A549 (cell line): Measurements from ENCODE around the gene PPP3CA.

Experiments used
- CTCF ChIP-seq: fragments of >200 bp; sonication (Bioruptor Twin); formaldehyde crosslinking; IDR thresholded peaks from 3 replicates; pipeline ENCODE4 v1.5.1; 2016
- EP300 ChIP-seq, 2 experiments: fragments of >200 bp; sonication (Bioruptor Twin); formaldehyde crosslinking; IDR thresholded peaks; 2 replicates in 1 of 2; 3 replicates in 1 of 2; pipeline ENCODE4 v1.6.1; 2016 to 2017
- HOXB13 ChIP-seq: fragments of 250-450 bp; sonication (Bioruptor Pico); IDR thresholded peaks from 2 replicates; pipeline ENCODE4 v1.5.0; 2020; ENCODE audit warnings: low read depth, mild to moderate bottlenecking, moderate library complexity
- MYC ChIP-seq: IDR thresholded peaks from 2 replicates; pipeline ENCODE4 v1.6.1; 2012; ENCODE audit warnings: mild to moderate bottlenecking, inconsistent platforms, low read length, improper control_type of control experiment, borderline replicate concordance
- POLR2A ChIP-seq: IDR thresholded peaks from 2 replicates; pipeline ENCODE4 v1.6.1; 2012; ENCODE audit warnings: mild to moderate bottlenecking, low read length
- SMC3 ChIP-seq: fragments of >200 bp; sonication (Bioruptor Twin); formaldehyde crosslinking; IDR thresholded peaks from 3 replicates; pipeline ENCODE4 v1.6.1; 2018; ENCODE audit warnings: inconsistent platforms
- TP53 ChIP-seq: fragments of 250-450 bp; sonication (Bioruptor Pico); IDR thresholded peaks from 2 replicates; pipeline ENCODE4 v1.5.0; 2021; ENCODE audit warnings: mild to moderate bottlenecking, moderate library complexity
- TF ChIP-seq, protein P1 (sequence below): fragments of 200-600 bp; sonication (generic); IDR thresholded peaks from 2 replicates; pipeline ENCODE4 v1.6.1; 2016; ENCODE audit warnings: antibody characterized with exemption, mild to moderate bottlenecking, moderate library complexity
- TF ChIP-seq, protein P2 (sequence below): fragments of 150-350 bp; IDR thresholded peaks from 2 replicates; pipeline ENCODE4 v1.6.1; 2014; ENCODE audit warnings: low read depth, mild to moderate bottlenecking, low read length

GRCh38 chr4:101158134-101158482 lies 189.2 kb downstream of the PPP3CA start:
- TF ChIP-seq, protein P1, sequence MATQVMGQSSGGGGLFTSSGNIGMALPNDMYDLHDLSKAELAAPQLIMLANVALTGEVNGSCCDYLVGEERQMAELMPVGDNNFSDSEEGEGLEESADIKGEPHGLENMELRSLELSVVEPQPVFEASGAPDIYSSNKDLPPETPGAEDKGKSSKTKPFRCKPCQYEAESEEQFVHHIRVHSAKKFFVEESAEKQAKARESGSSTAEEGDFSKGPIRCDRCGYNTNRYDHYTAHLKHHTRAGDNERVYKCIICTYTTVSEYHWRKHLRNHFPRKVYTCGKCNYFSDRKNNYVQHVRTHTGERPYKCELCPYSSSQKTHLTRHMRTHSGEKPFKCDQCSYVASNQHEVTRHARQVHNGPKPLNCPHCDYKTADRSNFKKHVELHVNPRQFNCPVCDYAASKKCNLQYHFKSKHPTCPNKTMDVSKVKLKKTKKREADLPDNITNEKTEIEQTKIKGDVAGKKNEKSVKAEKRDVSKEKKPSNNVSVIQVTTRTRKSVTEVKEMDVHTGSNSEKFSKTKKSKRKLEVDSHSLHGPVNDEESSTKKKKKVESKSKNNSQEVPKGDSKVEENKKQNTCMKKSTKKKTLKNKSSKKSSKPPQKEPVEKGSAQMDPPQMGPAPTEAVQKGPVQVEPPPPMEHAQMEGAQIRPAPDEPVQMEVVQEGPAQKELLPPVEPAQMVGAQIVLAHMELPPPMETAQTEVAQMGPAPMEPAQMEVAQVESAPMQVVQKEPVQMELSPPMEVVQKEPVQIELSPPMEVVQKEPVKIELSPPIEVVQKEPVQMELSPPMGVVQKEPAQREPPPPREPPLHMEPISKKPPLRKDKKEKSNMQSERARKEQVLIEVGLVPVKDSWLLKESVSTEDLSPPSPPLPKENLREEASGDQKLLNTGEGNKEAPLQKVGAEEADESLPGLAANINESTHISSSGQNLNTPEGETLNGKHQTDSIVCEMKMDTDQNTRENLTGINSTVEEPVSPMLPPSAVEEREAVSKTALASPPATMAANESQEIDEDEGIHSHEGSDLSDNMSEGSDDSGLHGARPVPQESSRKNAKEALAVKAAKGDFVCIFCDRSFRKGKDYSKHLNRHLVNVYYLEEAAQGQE: no peak
- TF ChIP-seq CTCF (no peak), EP300 (IDR thresholded peaks at IDR 0.05) (no peak), SMC3 (no peak), POLR2A (no peak), HOXB13 (CRISPR knock-in tag) (no peak), MYC (no peak), TP53 (CRISPR knock-in tag) (no peak)
- TF ChIP-seq, protein P2, sequence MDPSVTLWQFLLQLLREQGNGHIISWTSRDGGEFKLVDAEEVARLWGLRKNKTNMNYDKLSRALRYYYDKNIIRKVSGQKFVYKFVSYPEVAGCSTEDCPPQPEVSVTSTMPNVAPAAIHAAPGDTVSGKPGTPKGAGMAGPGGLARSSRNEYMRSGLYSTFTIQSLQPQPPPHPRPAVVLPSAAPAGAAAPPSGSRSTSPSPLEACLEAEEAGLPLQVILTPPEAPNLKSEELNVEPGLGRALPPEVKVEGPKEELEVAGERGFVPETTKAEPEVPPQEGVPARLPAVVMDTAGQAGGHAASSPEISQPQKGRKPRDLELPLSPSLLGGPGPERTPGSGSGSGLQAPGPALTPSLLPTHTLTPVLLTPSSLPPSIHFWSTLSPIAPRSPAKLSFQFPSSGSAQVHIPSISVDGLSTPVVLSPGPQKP: no peak
